K562 treated with DMSO at 1 percent for 4 hours (cell line): Measurements from ENCODE around the gene GSDMA. TPM values are rescaled to one million over a fixed set of nuclear protein-coding genes. Genes with fewer than 3 reads are reported as not detected.

Experiments
- total RNA-seq: library from RNA; unstranded; fragments of 300-600 nt; gene quantifications from 2 replicates; pipeline ENCODE4 v1.2.3, GENCODE V29; 2022; ENCODE audit not compliant: insufficient read depth

Gene GSDMA
- not detected in 2 replicates for total RNA-seq

GRCh38 chr17:39962642-39963220 is at the start of gene GSDMA:
TSS of gene GSDMA (plus strand) at chr17:39963004. CDS start at chr17:39965688, 2,684 bp downstream.

GRCh38 chr17:39927101-39927928 is 35.5 kb upstream of the GSDMA start, which contains the start of the genes LRRC3C and ORMDL3:
TSS of gene LRRC3C (plus strand) at chr17:39927732. CDS start at chr17:39941524, 13,792 bp downstream.
TSS of gene ORMDL3 (minus strand) at chr17:39927601. CDS start at chr17:39924203, 3,398 bp downstream.

GRCh38 chr17:39980351-39981206 is 17.8 kb downstream of the GSDMA start, which contains the start of gene PSMD3:
TSS of gene PSMD3 (plus strand) at chr17:39980807. CDS start at chr17:39980971, 164 bp downstream.

GRCh38 chr17:40015005-40015997 is 52.5 kb downstream of the GSDMA start, which contains the start of gene CSF3:
TSS of gene CSF3 (plus strand) at chr17:40015440. CDS start at chr17:40015475, 35 bp downstream.

Other genes with a start within 250 kb of the GSDMA start
- 67.6 and 81.3 TPM in 2 replicates for gene MIEN1, start 232.5 kb upstream of the GSDMA start, total RNA-seq
- gene GRB7, start 225.1 kb upstream of the GSDMA start, total RNA-seq, result 3.2 and 5.1 TPM in 2 replicates
- 0.47 TPM in 1 of 2 replicates, not detected in the other for gene IKZF3, start 98.7 kb upstream of the GSDMA start, total RNA-seq
- gene ZPBP2, start 94.8 kb upstream of the GSDMA start, total RNA-seq, result not detected in 2 replicates
- gene GSDMB, start 44.4 kb upstream of the GSDMA start, total RNA-seq, result 5.5 and 7.0 TPM in 2 replicates
- 19.0 and 22.0 TPM in 2 replicates for gene ORMDL3, start 35.4 kb upstream of the GSDMA start, total RNA-seq
- not detected in 2 replicates for gene LRRC3C, start 35.3 kb upstream of the GSDMA start, total RNA-seq
- gene PSMD3, start 17.8 kb downstream of the GSDMA start, total RNA-seq, result 214 and 226 TPM in 2 replicates
- not detected in 2 replicates for gene CSF3, start 52.4 kb downstream of the GSDMA start, total RNA-seq
- 82.2 and 90.7 TPM in 2 replicates for gene MED24, start 91.4 kb downstream of the GSDMA start, total RNA-seq
- gene THRA, start 100.0 kb downstream of the GSDMA start, total RNA-seq, result 16.1 and 20.2 TPM in 2 replicates
- gene NR1D1, start 137.6 kb downstream of the GSDMA start, total RNA-seq, result 4.1 and 4.9 TPM in 2 replicates
- 20.2 and 36.0 TPM in 2 replicates for gene MSL1, start 159.0 kb downstream of the GSDMA start, total RNA-seq
- 35.4 and 39.8 TPM in 2 replicates for gene CASC3, start 177.5 kb downstream of the GSDMA start, total RNA-seq
- 1.7 and 2.8 TPM in 2 replicates for gene RAPGEFL1, start 214.5 kb downstream of the GSDMA start, total RNA-seq